Spleen (tissue), 11 donors: ENCODE results near the gene ANKS1B. TPM values are rescaled to one million over a fixed set of nuclear protein-coding genes. Genes with fewer than 3 reads are reported as not detected.

ENCODE experiments used
- DNase-seq: peaks from one replicate; pipeline ENCODE4 v3.0.0-alpha.2; 2020
- H3K27ac ChIP-seq, 8 donors: fragments of 200-600 bp; sonication (generic) in 7 of 8; 1 replicate in 4 of 8; 2 replicates in 4 of 8; pipeline versions ENCODE4 v1.5.0 to v1.8.0; 2016 to 2021; ENCODE audit warnings: inconsistent platforms in 4 of 8, mild to moderate bottlenecking in 4 of 8, moderate library complexity in 1 of 8
- H3K27me3 ChIP-seq, 7 donors: fragments of 200-600 bp; sonication (generic) in 6 of 7; replicated peaks in 1 of 7; 1 replicate in 4 of 7; 2 replicates in 3 of 7; pipeline versions ENCODE4 v1.5.0 to v1.8.0; 2016 to 2021; ENCODE audit warnings: inconsistent platforms in 3 of 7, mild to moderate bottlenecking in 1 of 7
- H3K36me3 ChIP-seq, 6 donors: fragments of 200-600 bp; sonication (generic) in 5 of 6; 1 replicate in 4 of 6; 2 replicates in 2 of 6; pipeline versions ENCODE4 v1.5.0 to v1.8.0; 2016 to 2021; ENCODE audit warnings: inconsistent platforms in 2 of 6
- H3K4me1 ChIP-seq, 6 donors: fragments of 200-600 bp; sonication (generic) in 5 of 6; 1 replicate in 3 of 6; 2 replicates in 3 of 6; pipeline versions ENCODE4 v1.5.0 to v1.8.0; 2016 to 2021; ENCODE audit warnings: inconsistent platforms in 3 of 6
- H3K4me3 ChIP-seq, 8 donors: fragments of 200-600 bp; sonication (generic) in 7 of 8; 1 replicate in 4 of 8; 2 replicates in 4 of 8; pipeline versions ENCODE4 v1.5.0 to v1.8.0; 2016 to 2021; ENCODE audit warnings: inconsistent platforms in 4 of 8, mild to moderate bottlenecking in 4 of 8, moderate library complexity in 2 of 8
- H3K9me3 ChIP-seq, 8 donors: fragments of 200-600 bp; sonication (generic) in 7 of 8; 1 replicate in 4 of 8; 2 replicates in 4 of 8; pipeline versions ENCODE4 v1.5.0 to v1.8.0; 2016 to 2021; ENCODE audit warnings: inconsistent platforms in 4 of 8
- CTCF ChIP-seq, 11 experiments: fragments of 200-600 bp in 7 of 11; fragments of 450-650 bp in 4 of 11; sonication (generic) in 4 of 11; IDR thresholded peaks in 8 of 11; conservative IDR thresholded peaks in 3 of 11; 1 replicate in 7 of 11; 2 replicates in 4 of 11; pipeline versions ENCODE4 v1.4.0 to v1.8.0; 2016 to 2021; ENCODE audit warnings: antibody characterized with exemption in 11 of 11, inconsistent platforms in 4 of 11, mild to moderate bottlenecking in 1 of 11
- POLR2A ChIP-seq, 3 donors: fragments of 450-650 bp; IDR thresholded peaks; one replicate each; pipeline ENCODE4 v1.5.1; 2017; ENCODE audit warnings: antibody characterized with exemption in 3 of 3, mild to moderate bottlenecking in 1 of 3
- POLR2AphosphoS5 ChIP-seq, 3 donors: sonication (generic); formaldehyde crosslinking; IDR thresholded peaks; one replicate each; pipeline ENCODE4 v1.5.1; 2017; ENCODE audit warnings: antibody characterized with exemption in 3 of 3
- WGBS, 5 donors: extraction: QIAGEN DNeasy Blood & Tissue Kit in 3 of 5; methylation state at CpG; one replicate each; pipeline versions ENCODE4 v1.1.5 to v1.1.7; 2013 to 2018; 5-methylcytosine and 5-hydroxymethylcytosine counted together
- intact Hi-C: fragments of 100-400 bp; cut with DNase I; formaldehyde crosslinking; loops from one replicate; pipeline ENCODE4 v1.15.0; 2023; ENCODE audit warnings: low total_unique reads
- polyA plus RNA-seq, 3 donors: library from polyadenylated mRNA; stranded (reverse); fragments of 200-250 nt; gene quantifications; one replicate each; pipeline ENCODE4 v1.2.1, GENCODE V29; 2013
- total RNA-seq, 7 donors: library from RNA; depleted of rRNA in 3 of 7; stranded (reverse); fragments of >200 nt in 3 of 7; fragmentation: NEBNext Ultra II Directional in 4 of 7; extraction: Animal tissue kit (Norgen Biotek cat#: 25700) in 4 of 7; gene quantifications; one replicate each; pipeline versions ENCODE4 v1.1.0 to v1.2.1, GENCODE V29; 2016 to 2021
- donor health status: healthy with polysubstance abuse.
- donor health status: DM: no; HTN: no; CAD: no; lungs with moderate emphysema.
- donor health status: DM: no; HTN: no; CAD: no.
- donor health status: Bipolar disorder and iron deficiency.
- donor health status: healthy.
- donor health status: DM: no; HTN: no; CAD: no.
- donor health status: DM: yes; HTN: yes; CAD: no.

The ANKS1B gene
- total and polyA plus RNA-seq, 10 donors: 0.21 to 8.0 (median 4.2) TPM

- no peaks in the 10 kb centered on the region for H3K27me3 ChIP-seq
- no peak for TF ChIP-seq POLR2AphosphoS5 (IDR thresholded peaks at IDR 0.05)
- TF ChIP-seq POLR2A (IDR thresholded peaks at IDR 0.05): no peak
- peaks cover 0 to 4% (median 0%) of the 10 kb centered on the region in 8 donors for H3K9me3 ChIP-seq
- no peak overlapping the region for H3K4me3 ChIP-seq
- H3K36me3 ChIP-seq: no peaks in the 10 kb centered on the region
- intact Hi-C loops: no loop called here
- DNase-seq: no peak
- H3K4me1 ChIP-seq: no peaks in the 10 kb centered on the region
- H3K27ac ChIP-seq: no peak overlapping the region
These were observed 548.2 kb downstream of the ANKS1B start for GRCh38 chr12:99436584-99436983.

- TF ChIP-seq CTCF (IDR thresholded peaks at IDR 0.05 in 8 of 11, conservative IDR thresholded peaks at IDR 0.05 in 3 of 11) (no peak), POLR2A (IDR thresholded peaks at IDR 0.05) (no peak), POLR2AphosphoS5 (IDR thresholded peaks at IDR 0.05) (no peak)
- Histone ChIP-seq H3K27ac (no peak overlapping the region), H3K4me1 (no peaks in the 10 kb centered on the region), H3K36me3 (no peaks in the 10 kb centered on the region), H3K9me3 (peaks cover 0 to 4% (median 0%) of the 10 kb centered on the region in 8 donors), H3K4me3 (no peak overlapping the region), H3K27me3 (no peaks in the 10 kb centered on the region)
- no peak for DNase-seq
- 68 to 100% (median 76%) methylated on average over 1 of the region's 1 CpG for WGBS, 5 donors
- intact Hi-C loops: no loop called here
These were observed 549.5 kb downstream of the ANKS1B start for GRCh38 chr12:99435095-99435791.

GRCh38 chr12:99433155-99433554 is 551.6 kb downstream of the ANKS1B start:
- H3K9me3 ChIP-seq: peaks cover 0 to 4% (median 0%) of the 10 kb centered on the region in 8 donors
- DNase-seq: no peak
- H3K36me3 ChIP-seq: no peaks in the 10 kb centered on the region
- WGBS, 5 donors: 90 to 98% (median 96%) methylated on average over 1 of the region's 1 CpG
- H3K27ac ChIP-seq: no peak overlapping the region
- TF ChIP-seq POLR2A (IDR thresholded peaks at IDR 0.05): no peak
- TF ChIP-seq POLR2AphosphoS5 (IDR thresholded peaks at IDR 0.05): no peak
- no peak for TF ChIP-seq CTCF (IDR thresholded peaks at IDR 0.05 in 8 of 11, conservative IDR thresholded peaks at IDR 0.05 in 3 of 11)
- H3K4me1 ChIP-seq: no peaks in the 10 kb centered on the region
- no peak overlapping the region for H3K4me3 ChIP-seq
- intact Hi-C loops: no loop called here
- H3K27me3 ChIP-seq: no peaks in the 10 kb centered on the region

GRCh38 chr12:99431203-99431602 is 553.5 kb downstream of the ANKS1B start:
- Histone ChIP-seq H3K27me3 (no peaks in the 10 kb centered on the region), H3K27ac (no peak overlapping the region), H3K9me3 (peaks cover 0 to 4% (median 0%) of the 10 kb centered on the region in 8 donors), H3K4me3 (no peak overlapping the region), H3K4me1 (no peaks in the 10 kb centered on the region), H3K36me3 (no peaks in the 10 kb centered on the region)
- no peak for TF ChIP-seq POLR2A (IDR thresholded peaks at IDR 0.05)
- TF ChIP-seq POLR2AphosphoS5 (IDR thresholded peaks at IDR 0.05): no peak
- TF ChIP-seq CTCF (IDR thresholded peaks at IDR 0.05 in 8 of 11, conservative IDR thresholded peaks at IDR 0.05 in 3 of 11): no peak
- WGBS, 5 donors: 71 to 89% (median 79%) methylated on average over 2 of the region's 2 CpGs
- no peak for DNase-seq
- intact Hi-C loops: no loop called here
